Activated T-helper 17 cell treated with anti-CD3 and anti-CD28 coated beads, Interleukin-2, amount 50 U/mL, for 72 hours (primary cell): ENCODE data around the gene FEN1. TPM values are rescaled to one million over a fixed set of nuclear protein-coding genes. Genes with fewer than 3 reads are reported as not detected.

Experiments
- ATAC-seq: fragments of 150-1000 bp; cut with Tn5 transposase; replicated peaks from 2 replicates; pipeline ENCODE4 v1.10.0; 2021; ENCODE audit warnings: mild to moderate bottlenecking, moderate library complexity
- H3K27ac Mint-ChIP-seq: one replicate; pipeline ENCODE4 v1.8.0; 2022; ENCODE audit warnings: mixed read lengths
- H3K27me3 Mint-ChIP-seq: one replicate; pipeline ENCODE4 v1.8.0; 2022; ENCODE audit warnings: mixed read lengths
- H3K36me3 Mint-ChIP-seq: one replicate; pipeline ENCODE4 v1.8.0; 2022; ENCODE audit warnings: low read depth, mild to moderate bottlenecking, mixed read lengths
- H3K4me1 Mint-ChIP-seq: one replicate; pipeline ENCODE4 v1.8.0; 2022; ENCODE audit warnings: mixed read lengths
- H3K4me3 Mint-ChIP-seq: one replicate; pipeline ENCODE4 v1.8.0; 2022; ENCODE audit warnings: mild to moderate bottlenecking, mixed read lengths
- H3K9me3 Mint-ChIP-seq: one replicate; pipeline ENCODE4 v1.8.0; 2022; ENCODE audit warnings: mixed read lengths
- total RNA-seq, 2 donors: library from RNA; stranded (reverse); gene quantifications; one replicate each; pipeline ENCODE4 v1.2.3, GENCODE V29; 2022

FEN1 gene
- total RNA-seq, 2 donors from 2014 or later, result 72.6 to 133 TPM

DNA sequence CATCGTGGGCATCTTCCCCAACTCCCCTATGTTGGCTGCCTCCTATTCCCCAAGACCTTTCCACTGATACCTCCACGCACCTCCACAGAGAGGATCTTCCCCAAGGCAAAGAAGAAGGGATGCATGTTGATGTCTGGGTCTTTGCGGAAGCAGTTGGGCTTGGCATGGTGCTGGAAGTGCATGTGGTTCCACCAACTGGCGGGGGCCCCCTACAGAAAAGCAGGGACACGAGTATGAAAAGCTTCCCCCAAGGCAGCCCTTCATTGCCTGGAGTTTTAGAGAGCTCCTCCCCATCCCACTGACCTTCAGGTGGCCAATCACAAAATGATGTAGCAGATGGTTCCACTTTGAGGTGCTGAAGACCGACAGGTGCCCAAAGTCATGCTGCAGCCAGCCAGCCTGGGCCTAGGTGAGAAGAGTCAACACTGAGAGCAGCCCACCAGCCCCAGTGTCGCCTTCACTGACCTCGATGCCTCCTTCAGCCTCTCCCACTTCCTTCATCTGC lies 18.0 kb downstream of the FEN1 start:
- peaks cover 48% of the 10 kb centered on the region for H3K36me3 Mint-ChIP-seq
- H3K4me3 Mint-ChIP-seq, result no peak overlapping the region
- no peaks in the 10 kb centered on the region for H3K9me3 Mint-ChIP-seq
- ATAC-seq, result no peak
- no peak overlapping the region for H3K27ac Mint-ChIP-seq
- no peaks in the 10 kb centered on the region for H3K4me1 Mint-ChIP-seq
- H3K27me3 Mint-ChIP-seq, result peaks cover 3% of the 10 kb centered on the region

DNA sequence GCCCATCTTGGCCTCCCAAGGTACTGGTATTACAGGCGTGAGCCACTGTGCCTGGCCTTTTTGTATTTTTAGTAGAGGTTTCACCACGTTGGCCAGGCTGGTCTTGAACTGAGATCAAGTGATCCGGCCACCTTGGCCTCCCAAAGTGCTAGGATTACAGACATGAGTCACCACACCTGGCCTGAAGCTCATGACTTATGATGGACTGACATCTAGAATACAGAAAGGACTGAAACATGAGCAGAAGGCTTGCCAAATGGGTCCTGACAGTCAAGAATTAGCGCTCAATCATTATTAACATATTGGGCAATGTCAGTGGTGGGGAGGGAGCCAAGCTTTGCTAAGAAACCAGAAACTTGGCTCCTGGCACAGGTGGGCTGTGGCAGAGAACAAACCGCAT lies 19.1 kb downstream of the FEN1 start:
- ATAC-seq, result no peak
- H3K4me3 Mint-ChIP-seq, result no peak overlapping the region
- no peak overlapping the region for H3K27ac Mint-ChIP-seq
- H3K9me3 Mint-ChIP-seq, result no peaks in the 10 kb centered on the region
- H3K27me3 Mint-ChIP-seq, result peaks cover 3% of the 10 kb centered on the region
- peaks cover 47% of the 10 kb centered on the region for H3K36me3 Mint-ChIP-seq
- no peaks in the 10 kb centered on the region for H3K4me1 Mint-ChIP-seq

DNA sequence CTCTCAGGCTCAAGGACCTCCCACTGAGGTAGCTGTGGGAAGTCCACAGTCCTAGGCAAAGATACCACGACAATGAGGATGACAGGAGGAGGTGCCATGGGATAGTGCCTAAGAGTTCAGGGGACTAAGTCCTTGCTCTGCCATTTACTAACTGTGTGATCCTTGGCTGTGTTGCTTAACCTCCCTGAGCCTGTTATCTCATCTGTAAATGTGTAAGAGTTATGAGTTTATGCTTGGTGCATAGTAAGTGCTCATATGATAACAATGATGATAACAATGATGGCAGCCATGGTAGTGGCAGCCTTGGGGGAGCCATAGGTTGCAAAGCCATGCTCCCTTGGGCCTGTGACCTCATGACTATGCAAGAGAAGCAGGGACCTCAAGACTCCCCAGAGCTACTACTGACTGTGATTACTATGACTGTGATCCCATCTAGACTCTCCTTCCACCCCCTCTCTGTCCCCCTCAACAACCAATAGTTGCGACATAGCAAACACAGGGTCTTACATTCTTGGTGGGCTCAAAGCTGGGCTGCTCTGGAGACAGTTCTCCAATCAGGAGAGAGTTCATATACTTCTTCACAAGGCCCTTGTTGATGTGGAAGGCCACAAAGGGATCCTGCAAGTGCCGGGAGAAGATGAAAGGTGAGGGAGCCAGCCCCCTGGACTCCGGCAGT lies 20.2 kb downstream of the FEN1 start:
- H3K4me1 Mint-ChIP-seq, result no peaks in the 10 kb centered on the region
- no peak overlapping the region for H3K27ac Mint-ChIP-seq
- H3K9me3 Mint-ChIP-seq, result no peaks in the 10 kb centered on the region
- peaks cover 3% of the 10 kb centered on the region for H3K27me3 Mint-ChIP-seq
- ATAC-seq, result no peak
- H3K4me3 Mint-ChIP-seq, result no peak overlapping the region
- peaks cover 39% of the 10 kb centered on the region for H3K36me3 Mint-ChIP-seq

DNA sequence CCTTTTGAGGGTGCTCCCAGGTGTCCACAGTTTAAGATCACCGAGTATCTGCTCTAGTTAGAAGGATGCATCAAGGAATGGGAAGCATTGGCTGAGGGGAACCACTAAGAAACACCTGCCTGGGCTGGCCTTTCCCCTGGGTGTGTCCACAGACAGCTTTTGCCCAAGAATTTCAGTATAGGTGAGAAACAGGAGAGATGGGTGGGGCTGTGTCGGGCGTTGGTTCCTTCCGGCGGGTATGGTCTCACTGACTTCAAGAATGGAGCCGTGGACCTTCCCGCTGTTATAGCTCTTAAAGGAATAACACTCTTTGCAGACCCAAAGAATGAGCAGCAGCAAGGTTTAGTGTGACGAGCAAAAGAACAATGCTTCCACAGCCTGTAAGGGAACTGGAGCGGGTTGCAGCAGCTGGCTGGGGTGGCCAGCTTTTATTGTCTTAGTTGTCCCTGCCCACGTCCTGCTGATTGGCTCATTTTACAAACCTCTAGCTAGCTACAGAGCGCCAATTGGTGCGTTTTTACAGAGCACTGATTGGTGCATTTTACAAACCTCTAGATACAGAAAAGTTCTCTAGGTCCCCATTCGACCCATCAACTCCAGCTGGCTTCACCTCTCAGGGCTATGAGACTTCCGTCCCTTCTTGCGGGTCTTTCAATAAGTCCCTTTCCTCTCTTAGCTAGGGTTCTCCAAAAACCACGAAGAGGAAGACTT lies 21.7 kb downstream of the FEN1 start:
- Mint-ChIP-seq H3K9me3 (no peaks in the 10 kb centered on the region), H3K4me1 (no peaks in the 10 kb centered on the region), H3K4me3 (peak overlapping the region; percentile 91), H3K27ac (peak overlapping the region; percentile 74), H3K27me3 (peaks cover 3% of the 10 kb centered on the region), H3K36me3 (peaks cover 29% of the 10 kb centered on the region)
- no peak for ATAC-seq

GRCh38 chr11:61814958-61815789 lies 22.5 kb downstream of the FEN1 start:
- H3K27ac Mint-ChIP-seq, result peak overlapping the region; percentile 74
- peak overlapping the region; percentile 91 for H3K4me3 Mint-ChIP-seq
- H3K36me3 Mint-ChIP-seq, result peaks cover 21% of the 10 kb centered on the region
- ATAC-seq, result peak; percentile 73
- peaks cover 3% of the 10 kb centered on the region for H3K27me3 Mint-ChIP-seq
- no peaks in the 10 kb centered on the region for H3K9me3 Mint-ChIP-seq
- no peaks in the 10 kb centered on the region for H3K4me1 Mint-ChIP-seq

DNA sequence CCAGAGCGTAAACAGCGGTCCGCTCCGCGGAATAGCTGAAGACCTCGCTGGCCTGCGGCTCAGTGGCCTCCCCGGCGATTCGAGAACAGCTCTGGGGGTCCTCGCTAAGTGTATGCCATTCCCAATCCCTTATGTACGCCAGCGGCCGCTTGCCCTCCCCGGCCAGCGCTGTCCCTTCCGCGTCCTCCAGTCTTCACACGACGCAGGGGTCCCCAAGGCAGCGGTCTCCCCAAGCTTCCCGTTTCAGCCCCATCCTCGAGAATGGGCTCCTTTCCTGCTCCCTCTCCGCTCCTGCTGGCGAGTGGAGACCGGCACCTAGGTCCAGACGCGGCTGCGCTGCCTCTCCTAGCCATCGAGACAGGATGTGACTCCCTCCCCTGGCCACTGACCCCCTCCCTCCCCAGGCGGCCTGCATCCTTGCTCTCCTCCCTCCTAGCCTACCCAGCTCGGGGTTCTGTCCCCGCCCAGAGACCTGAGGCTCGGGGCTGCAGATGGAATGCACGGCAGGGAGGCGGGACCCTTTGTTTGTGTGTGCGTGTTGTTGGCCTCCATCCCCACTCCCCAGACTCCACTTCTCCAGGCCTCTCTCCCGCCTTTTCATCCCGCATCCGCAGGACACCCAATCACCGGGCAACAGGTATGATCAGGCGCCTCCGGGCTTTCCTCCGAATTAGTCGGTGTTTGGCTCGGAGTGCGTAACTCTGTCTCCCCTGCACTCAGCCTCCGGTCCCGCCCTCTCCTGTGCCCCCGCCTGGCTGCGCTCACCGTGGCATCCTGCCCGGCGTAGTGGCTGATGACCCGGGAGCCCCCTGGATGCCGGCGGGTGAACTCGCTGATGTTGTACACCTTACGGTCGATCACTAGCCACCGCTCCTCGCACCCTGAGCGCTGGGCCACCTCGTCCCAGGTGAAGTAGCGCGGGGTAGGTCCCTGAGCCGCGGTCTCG lies 23.4 kb downstream of the FEN1 start:
- H3K27me3 Mint-ChIP-seq, result peaks cover 3% of the 10 kb centered on the region
- no peaks in the 10 kb centered on the region for H3K9me3 Mint-ChIP-seq
- H3K4me1 Mint-ChIP-seq, result no peaks in the 10 kb centered on the region
- peak overlapping the region; percentile 91 for H3K4me3 Mint-ChIP-seq
- peaks cover 14% of the 10 kb centered on the region for H3K36me3 Mint-ChIP-seq
- ATAC-seq, result peak; percentile 55
- peak overlapping the region; percentile 74 for H3K27ac Mint-ChIP-seq

DNA sequence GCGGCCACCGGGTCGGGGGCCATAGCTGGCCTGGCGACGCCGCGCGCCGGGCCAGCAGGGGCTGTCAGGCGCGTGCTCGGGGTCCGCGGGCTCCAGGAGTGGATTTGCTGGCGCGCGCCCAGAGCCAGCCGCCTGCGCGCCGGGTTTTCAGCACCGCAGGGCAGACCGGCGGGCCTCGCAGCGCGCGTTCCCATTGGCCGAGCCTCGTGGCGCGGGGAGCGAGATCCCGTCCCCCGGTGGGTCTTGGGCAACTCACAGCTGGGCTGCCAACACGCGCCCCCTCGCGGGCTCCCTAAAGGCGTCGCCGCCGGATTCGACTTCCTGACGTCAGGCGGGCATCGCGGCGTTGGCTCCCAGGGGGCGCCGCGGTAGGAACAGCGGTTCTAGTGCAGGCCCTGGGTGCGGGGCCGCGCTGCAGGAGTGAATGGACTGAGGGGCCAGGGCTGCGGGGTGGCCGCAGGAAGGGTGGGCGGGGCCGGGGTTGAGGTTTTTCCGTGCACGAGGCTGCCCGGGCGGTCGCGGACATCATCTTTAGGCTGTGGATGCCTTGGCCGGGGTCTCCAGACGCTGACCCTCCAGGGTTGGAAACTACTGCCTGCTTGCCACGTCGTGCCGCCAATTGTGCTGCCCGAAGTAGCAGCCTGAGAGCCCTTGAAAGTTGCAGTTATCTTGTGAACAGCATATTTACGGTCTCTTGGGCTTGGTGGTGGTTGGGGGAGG lies 24.2 kb downstream of the FEN1 start, which contains the start of gene FADS1:
Gene FADS1 (minus strand): TSS at position 268 of the 720 bp plus-strand sequence. CDS start 74 bp downstream, at position 194.
- ATAC-seq, result peak; percentile 61
- H3K9me3 Mint-ChIP-seq, result no peaks in the 10 kb centered on the region
- H3K4me1 Mint-ChIP-seq, result no peaks in the 10 kb centered on the region
- peaks cover 3% of the 10 kb centered on the region for H3K27me3 Mint-ChIP-seq
- H3K27ac Mint-ChIP-seq, result peak within 1 kb of the TSS; percentile 74
- peak within 1 kb of the TSS; percentile 91 for H3K4me3 Mint-ChIP-seq
- peaks cover 10% of the 10 kb centered on the region for H3K36me3 Mint-ChIP-seq

GRCh38 chr11:61817471-61818202 lies 24.9 kb downstream of the FEN1 start:
- no peak for ATAC-seq
- Mint-ChIP-seq H3K9me3 (no peaks in the 10 kb centered on the region), H3K27me3 (peaks cover 3% of the 10 kb centered on the region), H3K27ac (no peak overlapping the region), H3K4me1 (no peaks in the 10 kb centered on the region), H3K36me3 (peaks cover 8% of the 10 kb centered on the region), H3K4me3 (peak overlapping the region; percentile 91)

GRCh38 chr11:61820174-61820573 lies 27.5 kb downstream of the FEN1 start:
- Mint-ChIP-seq H3K4me1 (no peaks in the 10 kb centered on the region), H3K27me3 (no peaks in the 10 kb centered on the region), H3K4me3 (no peak overlapping the region), H3K27ac (no peak overlapping the region), H3K36me3 (peaks cover 3% of the 10 kb centered on the region), H3K9me3 (no peaks in the 10 kb centered on the region)
- ATAC-seq, result peak; percentile 29

GRCh38 chr11:61826930-61827570 lies 34.3 kb downstream of the FEN1 start:
- Mint-ChIP-seq H3K4me1 (peaks cover 8% of the 10 kb centered on the region), H3K9me3 (no peaks in the 10 kb centered on the region)
- ATAC-seq, result peak; percentile 2

DNA sequence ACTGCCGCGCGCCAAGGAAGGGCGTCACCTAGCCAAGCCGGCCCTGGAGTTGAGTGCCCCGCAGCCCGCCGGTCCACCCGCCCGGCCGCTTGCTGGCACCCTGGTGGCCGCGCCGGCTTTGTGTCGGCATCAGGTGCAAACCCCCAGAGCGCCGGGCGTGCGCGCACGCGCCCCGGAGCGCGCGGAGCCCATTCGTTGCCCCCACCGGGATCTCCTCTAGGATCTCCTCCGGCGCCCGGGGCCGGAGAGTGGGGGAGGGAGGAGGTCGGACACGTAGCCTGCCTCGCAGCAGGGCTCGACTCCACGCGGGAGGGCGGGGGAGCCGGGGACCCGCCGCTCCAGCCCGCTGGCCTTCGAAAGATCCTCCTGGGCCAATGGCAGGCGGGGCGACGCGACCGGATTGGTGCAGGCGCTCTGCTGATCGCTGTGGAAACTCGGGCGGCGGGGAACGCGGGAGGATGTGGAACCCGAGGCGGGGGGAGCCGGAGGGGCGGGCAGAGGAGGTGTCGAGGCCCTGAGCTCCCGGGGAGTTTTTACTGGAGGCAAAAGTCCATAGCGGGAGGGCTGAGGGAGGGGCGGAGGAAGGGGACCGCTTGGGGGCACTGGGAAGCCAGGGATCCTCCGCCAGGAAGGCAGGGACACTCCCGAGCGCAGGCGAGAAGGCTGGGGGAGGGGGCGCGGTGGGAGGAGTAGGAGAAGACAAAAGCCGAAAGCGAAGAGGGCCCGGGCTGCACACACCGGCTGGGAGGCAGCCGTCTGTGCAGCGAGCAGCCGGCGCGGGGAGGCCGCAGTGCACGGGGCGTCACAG lies 35.1 kb downstream of the FEN1 start, which contains the start of gene FADS2:
Gene FADS2 (plus strand): TSS at position 730 of the 808 bp plus-strand sequence. CDS start 91 bp downstream, outside the sequence.
- no peaks in the 10 kb centered on the region for H3K36me3 Mint-ChIP-seq
- peaks cover 8% of the 10 kb centered on the region for H3K4me1 Mint-ChIP-seq
- H3K27ac Mint-ChIP-seq, result peak within 1 kb of the TSS; percentile 43
- no peaks in the 10 kb centered on the region for H3K27me3 Mint-ChIP-seq
- peak within 1 kb of the TSS; percentile 77 for H3K4me3 Mint-ChIP-seq
- ATAC-seq, result peak; percentile 91
- H3K9me3 Mint-ChIP-seq, result no peaks in the 10 kb centered on the region

More at GRCh38 chr11:61826930-61827570, 34.3 kb downstream of the FEN1 start:
- H3K27ac Mint-ChIP-seq, result no peak overlapping the region
- H3K36me3 Mint-ChIP-seq, result no peaks in the 10 kb centered on the region
- no peaks in the 10 kb centered on the region for H3K27me3 Mint-ChIP-seq
- H3K4me3 Mint-ChIP-seq, result peak overlapping the region; percentile 77

GRCh38 chr11:61828379-61828628 lies 35.6 kb downstream of the FEN1 start:
- ATAC-seq, result no peak
- Mint-ChIP-seq H3K9me3 (no peaks in the 10 kb centered on the region), H3K4me1 (peaks cover 10% of the 10 kb centered on the region)

More at GRCh38 chr11:61828379-61828628, 35.6 kb downstream of the FEN1 start:
- no peaks in the 10 kb centered on the region for H3K27me3 Mint-ChIP-seq
- H3K27ac Mint-ChIP-seq, result peak overlapping the region; percentile 43
- peak overlapping the region; percentile 77 for H3K4me3 Mint-ChIP-seq
- no peaks in the 10 kb centered on the region for H3K36me3 Mint-ChIP-seq
